Fibroblast of skin of right biceps (primary cell): ENCODE measurements around the gene LRRC1.

Source experiments
- DNase-seq: peaks from one replicate; pipeline ENCODE4 v3.0.0-alpha.2; 2013

LRRC1 gene

GRCh38 chr6:53896196-53896595, 101.4 kb downstream of the LRRC1 start:
- DNase-seq = peak; percentile 47

GRCh38 chr6:53898026-53898795, 103.4 kb downstream of the LRRC1 start:
- DNase-seq = peak; percentile 41

- DNase-seq = no peak
Measured at GRCh38 chr6:53899512-53899911, 104.7 kb downstream of the LRRC1 start.

- no peak for DNase-seq
Measured at GRCh38 chr6:53903357-53903756, 108.6 kb downstream of the LRRC1 start.

- DNase-seq = no peak
Measured at GRCh38 chr6:53906103-53906502, 111.3 kb downstream of the LRRC1 start.

- DNase-seq = no peak
Measured at GRCh38 chr6:53906842-53907241, 112.0 kb downstream of the LRRC1 start.

- DNase-seq = no peak
Measured at GRCh38 chr6:53910834-53911233, 116.0 kb downstream of the LRRC1 start.

GRCh38 chr6:53912661-53913060, 117.9 kb downstream of the LRRC1 start:
- DNase-seq = no peak

- DNase-seq = no peak
Measured at GRCh38 chr6:53913286-53913685, 118.5 kb downstream of the LRRC1 start.

GRCh38 chr6:53915026-53915691, 120.4 kb downstream of the LRRC1 start:
- DNase-seq = no peak

- no peak for DNase-seq
Measured at GRCh38 chr6:53916804-53917463, 122.1 kb downstream of the LRRC1 start.

GRCh38 chr6:53917464-53917842, 122.6 kb downstream of the LRRC1 start:
- DNase-seq = no peak

GRCh38 chr6:53918854-53919510, 124.2 kb downstream of the LRRC1 start:
- no peak for DNase-seq

GRCh38 chr6:53919881-53920360, 125.1 kb downstream of the LRRC1 start:
- no peak for DNase-seq

GRCh38 chr6:53920881-53921280, 126.1 kb downstream of the LRRC1 start:
- DNase-seq = no peak

- no peak for DNase-seq
Measured at GRCh38 chr6:53921639-53922038, 126.8 kb downstream of the LRRC1 start.

GRCh38 chr6:53922539-53922981, 127.8 kb downstream of the LRRC1 start:
- peak; percentile 13 for DNase-seq

- no peak for DNase-seq
Measured at GRCh38 chr6:53924277-53924676, 129.5 kb downstream of the LRRC1 start.

GRCh38 chr6:53924821-53925422, 130.1 kb downstream of the LRRC1 start:
- DNase-seq = no peak

GRCh38 chr6:53925891-53926290, 131.1 kb downstream of the LRRC1 start:
- no peak for DNase-seq

- peak; percentile 57 for DNase-seq
Measured at GRCh38 chr6:53926505-53926904, 131.7 kb downstream of the LRRC1 start.

GRCh38 chr6:53928641-53929040, 133.8 kb downstream of the LRRC1 start:
- no peak for DNase-seq
